TTC549 (cell line): ENCODE data around the gene FCAR.
"Not testable (repeated sequence)": the region's sequence is repeated elsewhere in the genome, so short reads cannot be mapped to it uniquely, and the experiment has no call there.

Experiments used
- FAIRE-seq: peaks from 2 replicates; lab custom pipeline; 2012; peaks lifted over from hg19 to GRCh38; lab: Jason Lieb, UNC

The FCAR gene

DNA sequence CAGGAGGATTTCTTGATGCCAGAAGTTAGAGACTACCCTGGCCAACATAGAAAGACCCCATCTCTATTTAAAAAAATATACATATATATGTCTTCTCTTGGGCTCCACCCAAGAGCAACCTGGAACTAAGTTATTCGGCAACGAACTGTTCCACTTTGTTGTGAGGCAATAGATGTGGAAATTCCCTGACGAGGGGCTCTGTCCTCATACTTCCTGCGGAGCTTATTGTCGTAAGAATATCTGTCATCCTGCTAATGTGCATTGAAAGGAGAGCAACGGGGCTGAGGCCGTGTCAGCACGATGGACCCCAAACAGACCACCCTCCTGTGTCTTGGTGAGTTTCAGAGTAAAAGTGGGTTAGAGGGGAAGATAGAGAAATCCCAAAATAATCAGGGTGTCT, at the start of gene FCAR:
Gene FCAR, plus strand, starts transcription at position 246 of the 400 bp plus-strand sequence. Its CDS starts 55 bp downstream, at position 301.
- FAIRE-seq: no peak

DNA sequence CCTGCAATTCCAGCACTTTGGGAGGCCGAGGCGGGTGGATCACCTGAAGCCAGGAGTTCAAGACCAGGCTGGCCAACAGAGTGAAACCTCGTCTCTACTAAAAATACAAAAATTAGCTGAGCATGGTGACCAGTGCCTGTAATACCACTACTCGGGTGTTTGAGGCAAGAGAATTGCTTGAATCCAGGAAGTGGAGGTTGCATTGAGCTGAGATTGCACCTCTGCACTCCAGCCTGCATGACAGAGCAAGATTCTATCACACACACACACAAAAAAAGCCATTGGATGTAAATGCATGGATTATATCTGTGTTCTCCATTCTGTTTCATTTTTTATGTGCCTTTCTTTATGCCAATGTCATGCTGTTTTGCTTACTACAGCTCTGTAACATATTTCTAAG, 49.6 kb upstream of the FCAR start:
- FAIRE-seq: not testable (repeated sequence)

DNA sequence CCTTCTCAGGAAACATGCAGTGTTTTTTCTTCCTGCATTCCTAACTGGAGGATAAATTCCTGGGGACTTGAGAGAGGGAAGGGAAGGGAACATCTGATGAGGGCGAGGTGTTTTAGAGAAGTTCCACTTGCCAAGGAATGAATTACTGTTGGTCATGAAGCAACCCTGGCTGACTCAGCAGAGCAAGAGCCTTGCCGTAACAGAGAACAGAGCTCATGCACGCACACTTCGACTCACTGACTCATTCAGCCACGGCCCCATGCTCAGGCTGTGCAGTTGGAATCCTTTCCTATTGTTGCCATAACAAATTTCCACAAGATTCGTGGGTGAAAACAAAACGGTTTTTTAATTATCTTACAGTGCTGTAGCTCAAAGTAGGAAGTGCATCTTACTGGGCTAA, 48.7 kb upstream of the FCAR start:
- not testable (repeated sequence) for FAIRE-seq

DNA sequence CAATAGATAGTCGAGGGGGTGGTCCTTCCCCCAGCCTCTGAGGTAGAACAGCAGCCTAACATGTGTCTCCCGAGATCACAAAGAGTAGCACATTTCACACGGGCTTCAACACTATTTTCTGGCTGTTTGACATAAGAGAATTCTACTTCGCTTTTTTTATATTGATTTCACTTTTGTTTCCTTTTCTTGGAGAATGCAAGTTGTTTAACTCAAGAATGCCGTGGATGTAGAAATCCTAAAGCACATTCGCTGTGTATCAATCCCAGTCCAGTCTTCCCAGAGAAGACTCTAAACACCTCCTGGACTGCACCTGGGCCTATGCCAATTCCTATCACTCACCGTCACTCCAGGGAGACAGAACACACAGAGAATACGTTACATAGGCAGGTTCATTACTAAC, 46.0 kb upstream of the FCAR start:
- FAIRE-seq: not testable (repeated sequence)

DNA sequence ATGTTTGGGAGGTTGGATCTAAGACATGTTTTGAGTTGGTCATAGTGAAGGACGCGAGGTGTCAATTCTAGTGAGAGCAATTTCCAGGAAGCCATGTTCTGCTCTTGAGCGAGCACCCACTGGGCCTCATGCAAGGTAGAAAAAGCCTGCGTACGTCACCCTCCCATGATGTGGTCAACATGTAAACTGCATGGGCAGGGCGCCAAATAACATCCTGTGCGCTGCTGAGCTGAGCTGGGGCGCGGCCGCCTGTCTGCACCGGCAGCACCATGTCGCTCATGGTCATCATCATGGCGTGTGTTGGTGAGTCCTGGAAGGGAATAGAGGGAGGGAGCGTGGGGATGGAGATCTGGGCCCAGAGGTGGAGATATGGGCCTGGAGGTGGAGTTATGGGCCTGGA, 41.5 kb upstream of the FCAR start, which contains the start of gene KIR2DS4:
Gene KIR2DS4, plus strand, starts transcription at position 181 of the 400 bp plus-strand sequence.
- not testable (repeated sequence) for FAIRE-seq

DNA sequence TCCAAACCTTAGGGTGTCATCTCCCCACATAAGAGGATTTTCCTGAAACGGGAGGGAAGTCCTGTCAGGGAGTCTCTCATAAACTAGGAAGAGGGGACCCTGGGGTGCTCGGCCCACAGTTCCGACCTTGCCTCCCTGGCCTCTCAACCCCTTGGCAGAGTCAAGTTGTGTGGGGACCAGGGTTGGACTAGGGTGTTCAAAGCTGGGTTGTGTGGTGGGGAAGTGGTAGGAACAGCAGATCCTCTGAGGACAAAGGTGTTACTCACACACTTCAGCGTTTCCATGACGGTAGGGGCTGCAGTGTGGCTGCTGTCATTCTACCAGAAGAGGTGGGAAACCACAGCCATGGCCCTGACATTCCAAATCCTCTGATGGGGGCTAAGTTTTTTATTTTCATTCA, 38.9 kb upstream of the FCAR start:
- FAIRE-seq: not testable (repeated sequence)

DNA sequence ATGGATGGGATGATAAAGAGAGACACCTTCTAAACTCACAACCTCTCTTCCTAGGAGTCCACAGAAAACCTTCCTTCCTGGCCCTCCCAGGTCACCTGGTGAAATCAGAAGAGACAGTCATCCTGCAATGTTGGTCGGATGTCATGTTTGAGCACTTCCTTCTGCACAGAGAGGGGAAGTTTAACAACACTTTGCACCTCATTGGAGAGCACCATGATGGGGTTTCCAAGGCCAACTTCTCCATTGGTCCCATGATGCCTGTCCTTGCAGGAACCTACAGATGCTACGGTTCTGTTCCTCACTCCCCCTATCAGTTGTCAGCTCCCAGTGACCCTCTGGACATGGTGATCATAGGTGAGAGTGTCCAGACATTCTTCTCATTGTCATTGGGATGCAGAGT, 36.5 kb upstream of the FCAR start:
- not testable (repeated sequence) for FAIRE-seq

DNA sequence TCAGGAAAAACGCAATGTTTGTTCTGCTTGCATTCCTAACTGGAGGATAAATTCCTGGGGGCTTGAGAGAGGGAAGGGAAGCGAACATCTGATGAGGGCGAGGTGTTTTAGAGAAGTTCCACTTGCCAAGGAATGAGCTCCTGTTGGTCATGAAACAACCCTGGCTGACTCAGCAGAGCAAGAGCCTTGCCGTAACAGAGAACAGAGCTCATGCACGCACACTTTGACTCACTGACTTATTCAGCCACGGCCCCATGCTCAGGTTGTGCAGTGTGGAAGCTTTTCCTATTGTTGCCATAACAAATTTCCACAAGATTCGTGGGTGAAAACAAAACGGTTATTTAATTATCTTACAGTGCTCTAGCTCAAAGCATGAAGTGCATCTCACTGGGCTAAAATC, 30.9 kb upstream of the FCAR start:
- FAIRE-seq: not testable (repeated sequence)

DNA sequence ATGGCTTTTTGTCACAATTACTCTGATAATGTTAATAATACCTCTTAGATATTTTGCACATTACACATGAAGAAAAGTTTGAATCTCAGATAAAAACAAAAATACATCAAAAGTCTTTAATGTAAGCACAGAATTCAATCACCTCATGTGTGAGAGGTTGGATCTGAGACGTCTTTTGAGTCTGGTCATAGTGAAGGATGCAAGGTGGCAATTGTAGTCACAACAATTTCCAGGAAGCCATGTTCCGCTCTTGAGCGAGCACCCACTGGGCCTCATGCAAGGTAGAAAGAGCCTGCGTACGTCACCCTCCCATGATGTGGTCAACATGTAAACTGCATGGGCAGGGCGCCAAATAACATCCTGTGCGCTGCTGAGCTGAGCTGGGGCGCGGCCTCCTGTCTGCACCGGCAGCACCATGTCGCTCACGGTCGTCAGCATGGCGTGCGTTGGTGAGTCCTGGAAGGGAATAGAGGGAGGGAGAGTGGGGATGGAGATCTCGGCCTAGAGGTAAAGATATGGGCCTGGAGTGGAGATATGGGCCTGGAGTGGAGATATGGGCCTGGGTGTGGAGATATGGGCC, 23.9 kb upstream of the FCAR start, which contains the start of gene KIR3DL2:
Gene KIR3DL2, plus strand, starts transcription at position 383 of the 580 bp plus-strand sequence. Its CDS starts 33 bp downstream, at position 416.
- not testable (repeated sequence) for FAIRE-seq

DNA sequence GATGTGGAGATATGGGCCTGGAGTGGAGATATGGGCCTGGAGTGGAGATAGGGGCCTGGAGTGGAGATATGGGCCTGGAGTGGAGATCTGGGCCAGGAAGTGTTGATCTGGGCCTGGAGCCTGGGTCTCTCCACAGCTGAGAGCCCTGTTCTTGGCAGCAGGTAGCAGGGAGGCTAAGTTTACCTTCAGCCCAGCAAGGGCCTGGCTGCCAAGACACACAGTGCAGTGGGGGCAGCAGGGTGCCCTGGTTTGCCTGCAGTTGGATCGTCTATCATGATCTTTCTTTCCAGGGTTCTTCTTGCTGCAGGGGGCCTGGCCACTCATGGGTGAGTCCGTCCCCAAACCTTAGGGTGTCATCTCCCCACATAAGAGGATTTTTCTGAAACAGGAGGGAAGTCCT, 23.1 kb upstream of the FCAR start:
- no peak for FAIRE-seq

DNA sequence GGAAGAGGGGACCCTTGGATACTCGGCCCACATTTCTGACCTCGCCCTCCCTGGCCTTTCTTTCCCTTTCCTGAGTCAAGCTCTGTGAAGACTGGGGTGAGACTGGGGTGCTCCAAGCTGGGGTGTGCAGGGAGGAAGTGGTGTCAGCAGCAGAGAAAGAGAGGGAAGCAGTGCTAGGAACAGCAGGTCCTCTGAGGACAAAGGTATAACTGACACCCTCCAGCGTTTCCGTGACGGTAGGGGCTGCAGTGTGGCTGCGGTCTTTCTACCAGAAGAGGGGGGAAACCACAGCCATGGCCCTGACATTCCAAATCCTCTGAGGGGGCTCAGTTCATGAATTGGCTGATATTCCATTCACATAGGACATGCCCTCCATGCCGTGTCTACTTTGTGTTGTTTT, 22.7 kb upstream of the FCAR start:
- no peak for FAIRE-seq

DNA sequence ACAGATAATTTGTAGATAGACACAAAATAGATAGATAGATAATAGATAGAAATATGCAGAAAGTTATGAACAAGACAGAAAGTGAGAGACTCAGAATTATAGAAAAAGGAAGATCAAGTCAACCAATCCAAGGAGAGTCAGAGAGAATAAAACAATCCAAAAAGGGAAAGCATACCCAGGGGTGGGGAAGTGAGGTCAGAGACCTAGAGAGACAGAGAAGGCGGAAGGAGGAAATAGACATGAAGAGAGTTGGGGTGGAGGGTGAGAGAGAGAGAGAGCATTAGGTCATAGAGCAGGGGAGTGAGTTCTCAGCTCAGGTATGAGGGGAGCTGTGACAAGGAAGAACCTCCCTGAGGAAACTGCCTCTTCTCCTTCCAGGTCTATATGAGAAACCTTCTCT, 18.8 kb upstream of the FCAR start:
- FAIRE-seq: not testable (repeated sequence)

DNA sequence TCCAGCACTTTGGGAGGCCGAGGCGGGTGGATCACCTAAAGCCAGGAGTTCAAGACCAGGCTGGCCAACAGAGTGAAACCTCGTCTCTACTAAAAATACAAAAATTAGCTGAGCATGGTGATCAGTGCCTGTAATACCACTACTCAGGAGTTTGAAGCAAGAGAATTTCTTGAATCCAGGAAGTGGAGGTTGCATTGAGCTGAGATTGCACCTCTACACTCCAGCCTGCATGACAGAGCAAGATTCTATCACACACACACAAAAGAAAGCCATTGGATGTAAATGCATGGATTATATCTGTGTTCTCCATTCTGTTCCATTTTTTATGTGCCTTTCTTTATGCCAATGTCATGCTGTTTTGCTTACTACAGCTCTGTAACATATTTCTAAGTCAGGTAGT, 15.6 kb upstream of the FCAR start:
- FAIRE-seq: not testable (repeated sequence)

DNA sequence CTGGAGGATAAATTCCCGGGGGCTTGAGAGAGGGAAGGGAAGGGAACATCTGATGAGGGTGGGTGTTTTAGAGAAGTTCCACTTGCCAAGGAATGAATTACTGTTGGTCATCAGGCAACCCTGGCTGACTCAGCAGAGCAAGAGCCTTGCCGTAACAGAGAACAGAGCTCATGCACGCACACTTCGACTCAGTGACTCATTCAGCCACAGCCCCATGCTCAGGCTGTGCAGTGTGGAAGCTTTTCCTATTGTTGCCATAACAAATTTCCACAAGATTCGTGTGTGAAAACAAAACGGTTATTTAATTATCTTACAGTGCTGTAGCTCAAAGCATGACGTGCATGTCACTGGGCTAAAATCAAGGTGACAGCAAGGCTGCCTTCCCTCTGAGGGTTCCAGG, 14.6 kb upstream of the FCAR start:
- FAIRE-seq: not testable (repeated sequence)

DNA sequence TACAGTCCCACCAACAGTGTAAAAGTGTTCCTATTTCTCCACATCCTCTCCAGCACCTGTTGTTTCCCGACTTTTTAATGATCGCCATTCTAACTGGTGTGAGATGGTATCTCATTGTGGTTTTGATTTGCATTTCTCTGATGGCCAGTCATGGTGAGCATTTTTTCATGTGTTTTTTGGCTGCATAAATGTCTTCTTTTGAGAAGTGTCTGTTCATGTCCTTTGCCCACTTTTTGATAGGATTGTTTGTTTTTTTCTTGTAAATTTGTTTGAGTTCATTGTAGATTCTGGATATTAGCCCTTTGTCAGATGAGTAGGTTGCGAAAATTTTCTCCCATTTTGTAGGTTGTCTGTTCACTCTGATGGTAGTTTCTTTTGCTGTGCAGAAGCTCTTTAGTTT, 10.6 kb upstream of the FCAR start:
- FAIRE-seq: not testable (repeated sequence)

DNA sequence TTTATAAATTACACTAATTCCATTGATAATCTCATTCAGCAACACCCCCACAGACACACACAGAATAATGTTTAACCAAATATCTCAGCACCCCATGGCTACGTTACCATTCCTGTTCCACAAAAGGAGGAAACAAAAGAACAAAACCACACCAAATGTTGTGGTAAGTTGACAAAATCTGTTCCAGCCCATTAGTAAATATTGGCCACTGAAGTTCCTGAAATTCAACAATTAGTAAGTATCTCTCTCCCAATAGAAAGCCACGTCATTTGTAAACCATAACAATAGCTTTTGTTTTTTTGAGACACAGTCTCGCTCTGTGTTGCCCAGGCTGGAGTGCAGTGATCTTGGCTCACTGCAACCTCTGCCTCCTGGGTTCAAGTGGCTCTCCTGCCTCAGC, 2.3 kb upstream of the FCAR start:
- FAIRE-seq: no peak

DNA sequence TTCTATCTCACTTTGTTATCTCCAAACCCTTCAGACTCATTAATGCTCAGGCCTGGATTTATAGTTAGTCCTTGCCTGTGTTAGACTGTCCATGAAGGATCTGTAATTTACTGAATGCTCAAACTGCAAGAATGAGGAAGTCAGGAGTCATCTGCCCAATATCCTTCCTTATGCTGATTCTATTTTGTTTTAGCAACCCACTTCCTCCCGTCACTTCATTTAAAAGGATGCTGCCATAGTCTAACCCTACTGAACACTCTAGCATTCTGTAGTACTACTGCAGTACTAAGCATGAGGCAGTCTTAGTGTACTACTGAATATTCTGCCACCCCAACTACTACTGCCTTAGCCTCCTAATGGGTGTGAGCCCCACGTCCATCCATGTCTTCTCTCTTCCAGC, 1.5 kb downstream of the FCAR start:
- no peak for FAIRE-seq

DNA sequence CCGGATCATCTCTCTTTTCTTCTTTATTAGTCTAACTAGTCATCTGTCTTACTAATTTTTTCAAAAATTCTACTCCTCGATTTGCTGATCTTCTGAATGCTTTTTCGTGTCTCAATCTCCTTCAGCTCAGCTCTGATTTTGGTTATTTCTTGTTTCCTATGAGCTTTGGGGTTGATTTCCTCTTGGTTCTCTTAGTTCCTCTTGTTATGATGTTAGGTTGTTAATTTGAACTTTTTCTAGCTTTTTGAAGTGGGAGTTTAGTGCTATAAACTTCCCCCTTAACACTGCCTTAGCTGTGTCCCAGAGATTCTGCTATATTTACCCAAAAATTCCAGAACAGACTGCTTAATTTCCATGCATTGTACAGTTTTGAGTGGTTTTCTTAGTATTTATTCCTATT, 3.4 kb downstream of the FCAR start:
- no peak for FAIRE-seq

DNA sequence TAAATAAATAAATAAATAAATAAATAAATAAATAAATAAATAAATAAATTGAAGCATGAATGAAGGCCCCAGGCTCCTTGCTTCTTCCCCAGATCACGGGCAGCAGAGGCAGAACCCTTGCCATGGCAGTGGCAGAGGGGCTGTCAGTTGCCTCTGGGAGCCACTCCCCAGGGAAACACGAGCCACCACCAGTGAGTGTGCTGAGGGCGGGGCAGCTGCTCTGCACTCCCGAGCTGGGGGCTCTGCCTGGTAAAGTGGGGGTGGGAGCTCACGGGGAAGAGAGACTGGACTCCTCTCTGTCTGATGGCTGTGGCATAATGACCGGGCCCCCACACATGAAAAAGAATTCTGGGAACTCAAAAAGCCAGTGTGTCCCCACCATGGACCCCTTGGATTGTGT, 7.8 kb downstream of the FCAR start:
- no peak for FAIRE-seq

DNA sequence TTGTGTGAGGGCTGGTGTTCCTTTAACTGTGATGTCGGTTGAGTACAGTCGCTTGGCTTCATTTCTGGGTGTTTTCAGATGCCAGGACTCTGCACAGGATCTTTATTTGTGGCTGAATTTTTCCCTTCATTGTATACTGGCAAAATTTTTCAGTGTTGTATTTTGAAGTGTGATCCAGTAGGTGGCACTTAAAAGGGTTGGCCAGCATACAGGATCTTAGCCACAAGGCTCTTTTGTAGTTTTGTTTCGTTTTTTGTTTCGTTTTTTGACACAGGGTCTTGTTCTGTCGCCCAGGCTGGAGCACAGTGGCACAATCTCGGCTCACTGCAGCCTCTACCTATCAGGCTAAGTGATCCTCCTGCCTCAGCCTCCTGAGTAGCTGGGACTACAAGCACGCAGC, 8.7 kb downstream of the FCAR start:
- no peak for FAIRE-seq

DNA sequence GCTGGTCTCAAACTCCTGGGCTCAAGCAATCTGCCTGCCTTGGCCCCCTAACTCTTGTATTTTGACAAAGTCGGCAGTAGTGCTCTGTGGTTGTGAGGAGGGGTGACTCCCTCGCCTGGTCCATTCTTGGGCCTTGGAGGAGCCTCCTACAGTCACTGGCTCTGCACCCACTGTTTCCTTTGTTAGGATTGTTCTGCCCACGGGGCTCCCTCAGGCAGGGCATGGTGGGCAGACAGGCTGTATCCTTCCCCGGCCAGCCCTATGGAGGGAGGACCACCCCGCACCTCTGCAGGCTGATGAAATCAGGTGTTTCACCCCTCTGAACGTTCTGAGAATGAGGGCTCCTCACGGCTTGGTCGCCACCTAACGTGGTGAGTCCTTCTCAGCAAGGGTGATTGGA, 9.2 kb downstream of the FCAR start:
- FAIRE-seq: no peak

DNA sequence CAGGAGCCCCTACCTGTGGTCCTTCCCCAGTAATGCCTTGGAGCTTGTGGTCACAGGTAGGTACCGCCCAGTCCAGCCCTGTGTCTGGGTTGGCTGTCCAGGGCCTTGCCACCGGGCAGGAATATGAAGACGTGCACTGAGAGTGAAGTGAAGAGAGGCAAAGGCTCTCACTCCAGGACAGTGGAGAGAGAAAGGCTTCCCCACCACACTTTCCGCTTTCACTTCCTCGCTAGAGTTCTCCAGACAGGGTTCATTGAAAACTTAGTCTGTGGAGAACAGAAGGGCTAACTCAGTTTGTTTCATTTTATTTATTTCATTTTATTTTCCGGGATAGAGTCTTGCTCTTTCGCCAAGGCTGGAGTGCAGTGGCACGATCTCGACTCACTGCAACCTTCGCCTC, 14.2 kb downstream of the FCAR start:
- FAIRE-seq: no peak

DNA sequence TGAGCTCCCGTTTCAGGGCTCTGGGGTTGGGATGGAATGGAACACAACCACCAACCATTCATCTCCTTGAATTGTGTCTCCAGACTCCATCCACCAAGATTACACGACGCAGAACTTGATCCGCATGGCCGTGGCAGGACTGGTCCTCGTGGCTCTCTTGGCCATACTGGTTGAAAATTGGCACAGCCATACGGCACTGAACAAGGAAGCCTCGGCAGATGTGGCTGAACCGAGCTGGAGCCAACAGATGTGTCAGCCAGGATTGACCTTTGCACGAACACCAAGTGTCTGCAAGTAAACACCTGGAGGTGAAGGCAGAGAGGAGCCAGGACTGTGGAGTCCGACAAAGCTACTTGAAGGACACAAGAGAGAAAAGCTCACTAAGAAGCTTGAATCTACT, 15.5 kb downstream of the FCAR start:
- FAIRE-seq: no peak

DNA sequence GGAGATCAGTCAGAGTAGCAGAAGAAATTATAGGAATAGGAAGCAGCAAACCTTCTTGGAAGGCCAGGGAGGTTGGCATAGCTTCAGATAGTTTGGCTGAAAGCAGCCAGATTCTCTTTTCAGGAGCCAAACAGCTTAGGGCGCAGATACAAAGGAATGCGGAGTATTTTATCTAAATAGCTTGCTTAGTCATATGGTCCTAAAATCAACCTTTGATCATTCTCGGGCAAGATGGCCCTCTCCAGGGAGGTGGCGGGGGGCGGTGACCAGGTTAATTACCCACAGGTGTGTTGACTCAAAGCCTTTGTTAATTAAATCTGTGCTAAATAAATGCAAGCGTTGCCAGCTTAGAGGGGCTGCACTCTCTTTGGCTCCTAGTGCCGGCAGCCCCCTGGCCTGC, 19.4 kb downstream of the FCAR start:
- no peak for FAIRE-seq

DNA sequence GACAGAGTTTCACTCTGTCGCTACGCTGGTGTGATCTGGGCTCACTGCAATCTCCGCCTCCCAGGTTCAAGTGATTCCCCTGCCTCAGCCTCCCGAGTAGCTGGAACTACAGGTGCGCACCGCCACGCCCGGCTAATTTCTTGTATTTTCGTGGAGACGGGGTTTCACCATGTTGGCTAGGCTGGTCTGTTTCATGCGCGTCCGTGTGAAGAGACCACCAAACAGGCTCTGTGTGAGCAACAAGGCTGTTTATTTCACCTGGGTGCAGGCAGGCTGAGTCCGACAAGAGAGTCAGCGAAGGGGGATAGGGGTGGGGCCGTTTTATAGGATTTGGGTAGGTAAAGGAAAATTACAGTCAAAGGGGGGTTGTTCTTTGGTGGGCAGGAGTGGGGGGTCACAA, 20.1 kb downstream of the FCAR start:
- not testable (repeated sequence) for FAIRE-seq
